Esophagus squamous epithelium (tissue), 5 donors: ENCODE measurements around the gene ANKMY2. TPM values are rescaled to one million over a fixed set of nuclear protein-coding genes. Genes with fewer than 3 reads are reported as not detected.

Source experiments
- DNase-seq: peaks from one replicate; lab custom pipeline; 2025; lab: John Stamatoyannopoulos, UW
- H3K27ac ChIP-seq, 4 donors: fragments of 200-600 bp; sonication (generic); one replicate each; pipeline ENCODE4 v1.5.1; 2016 to 2019; ENCODE audit warnings: mild to moderate bottlenecking in 1 of 4
- H3K27me3 ChIP-seq, 4 donors: fragments of 200-600 bp; sonication (generic); 1 replicate in 3 of 4; 2 replicates in 1 of 4; pipeline versions ENCODE4 v1.5.1 to v1.6.0; 2017 to 2021; ENCODE audit warnings: antibody characterized with exemption in 1 of 4
- H3K36me3 ChIP-seq, 3 donors: fragments of 200-600 bp; sonication (generic); one replicate each; pipeline ENCODE4 v1.5.1; 2016 to 2019
- H3K4me1 ChIP-seq, 3 donors: fragments of 200-600 bp; sonication (generic); one replicate each; pipeline ENCODE4 v1.5.1; 2017 to 2019
- H3K4me3 ChIP-seq, 4 donors: fragments of 200-600 bp; sonication (generic); 1 replicate in 3 of 4; 2 replicates in 1 of 4; pipeline ENCODE4 v1.5.1; 2016 to 2019; ENCODE audit warnings: mild to moderate bottlenecking in 2 of 4, moderate library complexity in 1 of 4
- H3K9me3 ChIP-seq, 3 donors: fragments of 200-600 bp; sonication (generic); one replicate each; pipeline ENCODE4 v1.5.1; 2016 to 2019
- POLR2A ChIP-seq, 4 donors: fragments of 450-650 bp; IDR thresholded peaks; one replicate each; pipeline ENCODE4 v1.6.1; 2017; ENCODE audit warnings: antibody characterized with exemption in 4 of 4, mild to moderate bottlenecking in 4 of 4, moderate library complexity in 3 of 4
- WGBS, 2 donors: methylation state at CpG; one replicate each; pipeline ENCODE4 v1.1.5; 2018; 5-methylcytosine and 5-hydroxymethylcytosine counted together
- intact Hi-C: fragments of 100-400 bp; cut with DNase I; formaldehyde crosslinking; loops from one replicate; pipeline ENCODE4 v1.15.0; 2022
- total RNA-seq, 4 donors: library from RNA; depleted of rRNA; stranded (reverse); fragments of >200 nt; gene quantifications; one replicate each; pipeline ENCODE4 v1.1.0, GENCODE V29; 2016
- TF ChIP-seq, protein P1 (sequence below), 6 experiments: fragments of 450-650 bp in 4 of 6; fragments of 200-600 bp in 2 of 6; sonication (generic) in 2 of 6; IDR thresholded peaks; one replicate each; pipeline ENCODE4 v1.5.1; 2016 to 2019; ENCODE audit warnings: antibody characterized with exemption in 6 of 6, mild to moderate bottlenecking in 4 of 6, moderate library complexity in 4 of 6
- donor health status: DM: yes; HTN: yes; CAD: no.

ANKMY2 gene
- total RNA-seq, 4 donors from 2014 or later = 3.8 to 13.4 (median 7.0) TPM

DNA sequence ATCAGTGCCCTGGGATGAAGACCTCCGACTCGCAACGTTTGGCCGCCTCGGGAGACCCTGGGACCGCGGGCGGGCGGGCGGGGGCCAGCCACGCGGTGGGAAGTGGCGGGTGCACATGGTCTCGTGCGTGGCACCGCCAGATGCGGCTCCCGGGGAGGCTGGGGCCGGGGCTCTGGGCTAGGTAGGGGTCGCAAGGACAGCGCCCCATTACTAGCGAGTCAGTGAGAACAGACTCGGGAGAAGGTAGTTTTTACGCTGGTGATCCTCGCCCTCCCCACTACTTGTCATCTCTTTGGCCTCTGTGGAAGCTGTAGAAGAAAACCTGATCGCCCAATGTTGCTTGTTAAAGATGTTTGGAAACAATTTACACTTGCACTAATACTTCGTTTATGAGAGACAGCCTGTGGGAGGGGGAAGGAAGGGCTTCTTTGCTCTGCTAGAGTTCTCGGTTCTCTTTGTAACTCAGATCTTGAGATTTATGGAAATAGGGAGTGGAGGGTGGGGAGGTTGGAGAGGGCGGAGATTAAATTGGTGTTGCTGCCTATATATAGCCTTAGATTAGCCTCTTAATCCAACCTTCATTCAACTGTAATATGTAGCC, 1.0 kb upstream of the ANKMY2 start:
- TF ChIP-seq, protein P1, sequence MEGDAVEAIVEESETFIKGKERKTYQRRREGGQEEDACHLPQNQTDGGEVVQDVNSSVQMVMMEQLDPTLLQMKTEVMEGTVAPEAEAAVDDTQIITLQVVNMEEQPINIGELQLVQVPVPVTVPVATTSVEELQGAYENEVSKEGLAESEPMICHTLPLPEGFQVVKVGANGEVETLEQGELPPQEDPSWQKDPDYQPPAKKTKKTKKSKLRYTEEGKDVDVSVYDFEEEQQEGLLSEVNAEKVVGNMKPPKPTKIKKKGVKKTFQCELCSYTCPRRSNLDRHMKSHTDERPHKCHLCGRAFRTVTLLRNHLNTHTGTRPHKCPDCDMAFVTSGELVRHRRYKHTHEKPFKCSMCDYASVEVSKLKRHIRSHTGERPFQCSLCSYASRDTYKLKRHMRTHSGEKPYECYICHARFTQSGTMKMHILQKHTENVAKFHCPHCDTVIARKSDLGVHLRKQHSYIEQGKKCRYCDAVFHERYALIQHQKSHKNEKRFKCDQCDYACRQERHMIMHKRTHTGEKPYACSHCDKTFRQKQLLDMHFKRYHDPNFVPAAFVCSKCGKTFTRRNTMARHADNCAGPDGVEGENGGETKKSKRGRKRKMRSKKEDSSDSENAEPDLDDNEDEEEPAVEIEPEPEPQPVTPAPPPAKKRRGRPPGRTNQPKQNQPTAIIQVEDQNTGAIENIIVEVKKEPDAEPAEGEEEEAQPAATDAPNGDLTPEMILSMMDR (IDR thresholded peaks at IDR 0.05) = no peak
- TF ChIP-seq POLR2A (IDR thresholded peaks at IDR 0.05) = no peak
- H3K4me1 ChIP-seq = peaks cover 19 to 70% (median 40%) of the 10 kb centered on the region in 3 donors
- no peaks in the 10 kb centered on the region for H3K36me3 ChIP-seq
- H3K4me3 ChIP-seq = peak overlapping the region; percentile 81 to 99 (median 92)
- no peaks in the 10 kb centered on the region for H3K27me3 ChIP-seq
- peak overlapping the region; percentile 88 to 97 (median 94) for H3K27ac ChIP-seq
- no peaks in the 10 kb centered on the region for H3K9me3 ChIP-seq
- WGBS, 2 donors = 1% methylated on average over 10 of the region's 29 CpGs
- no peak for DNase-seq
- intact Hi-C loops = no loop called here

DNA sequence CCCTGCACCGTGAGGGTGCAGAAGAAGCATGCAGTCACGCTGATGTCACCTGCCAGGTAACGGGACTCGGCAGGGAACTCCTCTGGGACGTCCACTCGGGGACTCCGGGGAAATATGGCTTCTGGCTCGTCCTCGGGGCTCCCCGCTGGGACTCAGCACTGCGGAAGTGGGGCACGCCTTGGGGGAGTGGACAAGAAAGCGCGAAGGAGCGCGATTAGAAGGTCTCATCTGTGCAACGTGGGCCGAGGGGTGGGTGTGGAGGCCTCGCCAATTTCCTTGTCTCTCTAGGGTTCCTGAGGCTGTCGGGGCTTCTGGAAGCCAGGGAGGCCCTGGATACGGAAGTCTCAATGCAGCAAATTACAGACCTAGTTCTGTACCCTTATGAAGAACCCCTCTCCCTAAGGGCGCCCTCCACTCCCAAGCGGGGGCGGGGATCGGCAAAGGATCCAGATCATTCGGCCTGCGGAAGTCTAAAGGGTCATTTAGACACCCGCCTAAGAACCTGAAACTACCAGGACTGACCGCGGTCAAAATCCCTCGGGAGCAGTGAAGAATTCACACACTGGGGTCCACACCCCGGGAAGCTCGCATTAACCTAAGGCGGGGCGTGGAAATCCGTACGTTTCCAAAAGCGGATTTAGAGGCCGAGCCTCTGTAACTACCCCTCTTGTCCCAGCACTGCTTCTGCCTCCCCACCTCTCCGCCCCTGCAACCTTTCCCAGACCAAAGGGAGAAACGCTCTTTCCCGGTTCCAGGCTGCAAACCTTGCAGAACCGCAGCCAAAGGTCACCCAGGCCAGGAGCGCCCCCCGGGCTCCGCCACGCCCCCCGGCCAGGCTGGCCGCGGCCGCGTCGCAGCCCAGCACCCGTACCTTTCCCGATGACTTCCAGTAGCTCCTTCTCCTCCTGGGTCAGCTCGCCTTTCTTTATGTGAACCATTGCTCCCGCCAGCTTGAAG, 640 bp downstream of the ANKMY2 start:
- Histone ChIP-seq H3K4me1 (peaks cover 17 to 53% (median 36%) of the 10 kb centered on the region in 3 donors), H3K9me3 (no peaks in the 10 kb centered on the region), H3K27me3 (no peaks in the 10 kb centered on the region), H3K27ac (peak overlapping the region; percentile 88 to 97 (median 94)), H3K36me3 (no peaks in the 10 kb centered on the region), H3K4me3 (peak overlapping the region; percentile 81 to 99 (median 92))
- peak in 1 of 4 donors; percentile 24 for TF ChIP-seq POLR2A (IDR thresholded peaks at IDR 0.05)
- TF ChIP-seq, protein P1 (IDR thresholded peaks at IDR 0.05) = no peak
- WGBS, 2 donors = 0 to 1% methylated on average over 32 to 33 of the region's 57 CpGs
- intact Hi-C loops = no loop called here
- DNase-seq = no peak

DNA sequence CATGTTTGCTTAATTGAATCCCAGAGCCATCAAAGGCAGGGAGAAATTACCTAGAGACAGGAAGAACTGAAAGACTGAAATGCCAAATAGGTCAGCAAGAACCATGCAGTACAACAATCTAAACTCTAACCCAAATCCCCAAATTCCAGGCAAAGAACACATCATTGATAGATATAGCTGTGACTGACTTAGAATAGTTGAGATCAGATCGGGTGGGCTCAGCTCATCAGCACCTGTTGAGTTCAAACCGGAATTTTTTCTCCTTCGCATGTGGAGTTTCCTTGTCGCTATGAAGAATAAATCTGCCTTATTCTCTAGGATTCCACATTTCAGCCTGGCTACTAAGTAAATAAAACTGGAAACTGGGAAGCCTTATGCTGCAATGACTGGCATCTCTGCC, 1.4 kb downstream of the ANKMY2 start:
- H3K27me3 ChIP-seq = no peaks in the 10 kb centered on the region
- no peak for DNase-seq
- no peaks in the 10 kb centered on the region for H3K36me3 ChIP-seq
- TF ChIP-seq, protein P1 (IDR thresholded peaks at IDR 0.05) = no peak
- TF ChIP-seq POLR2A (IDR thresholded peaks at IDR 0.05) = no peak
- peak overlapping the region; percentile 53 to 96 (median 90) for H3K27ac ChIP-seq
- 28 to 47% methylated on average over 4 of the region's 4 CpGs for WGBS, 2 donors
- H3K9me3 ChIP-seq = no peaks in the 10 kb centered on the region
- intact Hi-C loops = no loop called here
- peak overlapping the region; percentile 81 to 99 (median 92) for H3K4me3 ChIP-seq
- H3K4me1 ChIP-seq = peaks cover 15 to 48% (median 33%) of the 10 kb centered on the region in 3 donors

GRCh38 chr7:16638282-16639280, 7.0 kb downstream of the ANKMY2 start:
- no peak for DNase-seq
- H3K4me1 ChIP-seq = peaks cover 4 to 54% (median 10%) of the 10 kb centered on the region in 3 donors
- no peak overlapping the region for H3K4me3 ChIP-seq
- intact Hi-C loops = no loop called here
- no peaks in the 10 kb centered on the region for H3K27me3 ChIP-seq
- 67% methylated on average over 7 of the region's 7 CpGs for WGBS, 2 donors
- TF ChIP-seq POLR2A (IDR thresholded peaks at IDR 0.05) = no peak
- TF ChIP-seq, protein P1 (IDR thresholded peaks at IDR 0.05) = no peak
- H3K27ac ChIP-seq = no peak overlapping the region
- no peaks in the 10 kb centered on the region for H3K9me3 ChIP-seq
- H3K36me3 ChIP-seq = no peaks in the 10 kb centered on the region
